ENCODE measurements around the gene CBL.

CBL gene

DNA sequence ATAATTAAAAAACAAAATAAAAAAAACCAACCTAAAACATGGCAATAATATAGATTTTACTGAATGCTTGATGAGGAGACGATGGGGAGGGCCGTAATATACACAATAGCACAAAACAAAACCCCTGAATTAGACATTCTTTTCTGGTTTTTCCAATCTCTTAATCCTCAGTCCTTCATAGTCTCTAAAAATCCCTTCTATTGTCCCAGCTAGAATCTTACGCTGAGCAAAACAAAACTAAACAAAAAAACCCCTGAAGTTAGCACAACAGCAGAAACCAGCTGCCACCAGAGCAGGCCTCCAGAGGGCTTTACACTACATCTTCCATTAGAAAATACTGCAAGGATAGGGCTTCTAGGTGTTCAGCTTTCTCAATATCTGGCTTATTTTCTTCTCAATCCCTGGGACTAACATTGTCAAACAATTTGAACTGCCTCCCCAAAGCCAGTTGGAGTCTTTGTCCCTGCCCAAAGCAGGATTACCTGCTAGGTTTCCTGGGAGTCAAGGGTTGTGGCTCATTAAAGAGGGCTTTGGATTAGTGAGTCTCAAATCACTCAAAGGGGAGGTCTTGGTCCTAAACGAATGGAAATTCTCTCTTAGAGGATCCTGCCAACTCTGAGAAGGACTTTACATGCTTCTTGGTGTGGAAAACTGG lies 126.1 kb downstream of the CBL start:
- DNase-seq (ENCODE audit: low read depth in 2 of 2), result no peak

DNA sequence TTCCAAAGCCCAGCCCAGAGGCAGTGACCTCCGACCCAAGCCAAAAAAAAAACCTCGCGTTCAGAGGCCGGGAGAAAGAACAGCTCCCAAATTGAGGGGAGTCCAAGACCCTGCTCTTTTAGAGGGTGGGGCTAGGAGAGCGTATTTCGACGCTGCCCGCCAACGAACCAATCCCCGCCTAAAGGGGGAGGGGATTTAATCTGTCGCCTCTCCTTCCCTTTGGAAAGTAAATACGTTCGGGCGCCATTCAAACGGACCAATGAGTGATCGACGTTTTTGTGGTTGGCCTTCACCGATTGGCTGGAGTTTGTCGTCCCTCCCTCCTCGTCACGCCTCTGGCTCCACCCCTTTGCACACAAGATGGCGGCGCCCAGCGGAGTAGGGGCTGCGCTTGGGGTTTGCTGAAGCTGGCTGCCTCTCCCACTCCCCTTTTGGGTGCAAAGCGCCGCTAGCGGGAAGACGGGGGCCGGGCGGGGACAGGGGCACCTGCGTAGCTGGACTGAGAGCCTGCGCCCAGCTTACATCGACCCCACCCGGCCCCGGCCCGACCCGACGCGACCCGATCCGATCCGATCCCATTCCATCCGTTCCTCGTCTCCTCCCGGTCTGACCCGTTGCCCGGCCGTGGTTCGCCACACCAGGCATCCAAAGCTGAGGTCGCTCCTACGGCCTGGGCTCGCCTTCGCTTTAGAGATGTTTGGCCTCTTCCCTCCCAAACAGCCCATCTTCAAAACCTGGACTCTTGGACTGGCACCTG lies 128.2 kb downstream of the CBL start, which contains the start of gene RNF26:
RNF26 (plus strand) TSS at position 354 of the 757 bp plus-strand sequence. CDS start 596 bp downstream, outside the sequence.
- peak; percentile 86 for DNase-seq (ENCODE audit: low read depth in 2 of 2)

DNA sequence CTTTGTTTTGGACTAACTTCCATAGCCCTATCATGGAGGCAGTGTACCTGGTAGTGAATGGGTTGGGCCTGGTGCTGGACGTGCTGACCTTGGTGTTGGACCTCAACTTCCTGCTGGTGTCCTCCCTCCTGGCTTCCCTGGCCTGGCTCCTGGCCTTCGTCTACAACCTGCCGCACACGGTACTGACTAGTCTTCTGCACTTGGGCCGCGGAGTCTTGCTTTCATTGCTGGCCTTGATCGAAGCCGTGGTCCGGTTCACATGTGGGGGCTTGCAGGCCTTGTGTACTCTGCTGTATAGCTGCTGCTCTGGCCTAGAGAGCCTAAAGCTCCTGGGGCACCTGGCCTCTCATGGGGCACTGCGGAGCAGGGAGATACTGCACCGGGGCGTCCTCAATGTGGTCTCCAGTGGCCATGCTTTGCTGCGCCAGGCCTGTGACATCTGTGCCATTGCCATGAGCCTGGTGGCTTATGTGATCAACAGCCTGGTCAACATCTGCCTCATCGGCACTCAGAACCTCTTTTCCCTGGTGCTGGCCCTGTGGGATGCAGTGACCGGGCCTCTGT lies 129.0 kb downstream of the CBL start:
- DNase-seq (ENCODE audit: low read depth in 2 of 2), result no peak

DNA sequence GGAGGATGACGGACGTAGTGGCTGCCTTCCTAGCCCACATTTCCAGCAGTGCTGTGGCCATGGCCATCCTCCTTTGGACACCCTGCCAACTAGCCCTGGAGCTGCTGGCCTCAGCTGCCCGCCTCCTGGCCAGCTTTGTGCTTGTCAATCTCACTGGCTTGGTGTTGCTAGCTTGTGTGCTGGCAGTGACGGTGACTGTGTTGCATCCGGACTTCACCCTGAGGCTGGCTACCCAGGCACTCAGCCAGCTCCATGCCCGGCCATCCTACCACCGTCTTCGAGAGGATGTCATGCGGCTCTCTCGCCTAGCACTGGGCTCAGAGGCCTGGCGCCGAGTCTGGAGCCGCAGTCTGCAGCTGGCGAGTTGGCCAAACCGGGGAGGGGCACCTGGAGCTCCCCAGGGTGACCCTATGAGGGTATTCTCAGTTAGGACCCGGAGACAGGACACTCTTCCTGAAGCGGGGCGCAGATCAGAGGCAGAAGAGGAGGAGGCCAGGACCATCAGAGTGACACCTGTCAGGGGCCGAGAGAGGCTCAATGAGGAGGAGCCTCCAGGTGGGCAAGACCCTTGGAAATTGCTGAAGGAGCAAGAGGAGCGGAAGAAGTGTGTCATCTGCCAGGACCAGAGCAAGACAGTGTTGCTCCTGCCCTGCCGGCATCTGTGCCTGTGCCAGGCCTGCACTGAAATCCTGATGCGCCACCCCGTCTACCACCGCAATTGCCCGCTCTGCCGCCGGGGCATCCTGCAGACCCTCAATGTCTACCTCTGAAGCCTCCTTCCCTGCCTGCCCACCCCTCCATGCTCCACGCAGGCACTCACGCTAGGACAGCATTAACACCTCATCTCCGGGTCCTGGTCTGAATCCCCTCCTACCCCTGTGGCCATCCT lies 129.8 kb downstream of the CBL start:
- no peak for DNase-seq (ENCODE audit: low read depth in 2 of 2)

DNA sequence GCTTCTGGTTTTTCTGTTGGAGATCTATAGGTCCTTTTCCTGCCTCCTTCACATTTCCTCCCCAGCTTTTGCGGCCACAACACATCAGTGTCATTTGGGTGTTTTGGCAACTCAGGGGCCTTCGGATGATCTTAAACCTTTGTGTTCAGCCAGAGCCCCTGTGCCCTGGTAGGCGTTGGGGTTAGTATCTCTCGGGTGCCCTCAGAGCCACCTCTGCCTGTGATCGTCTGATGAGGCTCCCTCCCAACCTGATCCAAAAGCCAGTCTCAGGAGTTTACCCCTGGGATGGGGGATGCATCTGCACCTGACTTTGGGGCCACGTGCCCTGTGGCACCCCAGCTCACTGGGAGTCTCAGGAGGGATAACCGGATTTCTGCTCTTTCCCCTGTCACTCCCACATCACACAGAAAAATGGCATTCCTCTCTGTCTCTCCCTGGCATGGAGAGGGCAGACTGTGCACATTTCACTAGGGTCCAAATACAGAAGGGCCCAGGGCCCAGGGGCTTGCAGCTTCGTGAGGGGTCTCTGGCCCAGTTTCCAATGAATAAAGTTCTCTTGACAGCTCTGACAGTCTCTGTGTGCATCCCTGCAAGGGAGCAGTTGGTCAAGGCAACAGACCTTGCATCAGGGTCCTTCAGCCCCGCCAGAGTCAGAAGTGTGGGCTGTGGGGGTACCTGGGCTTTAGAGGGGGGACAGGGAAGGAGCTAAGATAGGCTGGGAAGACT lies 130.8 kb downstream of the CBL start:
- DNase-seq (ENCODE audit: low read depth in 2 of 2), result no peak

DNA sequence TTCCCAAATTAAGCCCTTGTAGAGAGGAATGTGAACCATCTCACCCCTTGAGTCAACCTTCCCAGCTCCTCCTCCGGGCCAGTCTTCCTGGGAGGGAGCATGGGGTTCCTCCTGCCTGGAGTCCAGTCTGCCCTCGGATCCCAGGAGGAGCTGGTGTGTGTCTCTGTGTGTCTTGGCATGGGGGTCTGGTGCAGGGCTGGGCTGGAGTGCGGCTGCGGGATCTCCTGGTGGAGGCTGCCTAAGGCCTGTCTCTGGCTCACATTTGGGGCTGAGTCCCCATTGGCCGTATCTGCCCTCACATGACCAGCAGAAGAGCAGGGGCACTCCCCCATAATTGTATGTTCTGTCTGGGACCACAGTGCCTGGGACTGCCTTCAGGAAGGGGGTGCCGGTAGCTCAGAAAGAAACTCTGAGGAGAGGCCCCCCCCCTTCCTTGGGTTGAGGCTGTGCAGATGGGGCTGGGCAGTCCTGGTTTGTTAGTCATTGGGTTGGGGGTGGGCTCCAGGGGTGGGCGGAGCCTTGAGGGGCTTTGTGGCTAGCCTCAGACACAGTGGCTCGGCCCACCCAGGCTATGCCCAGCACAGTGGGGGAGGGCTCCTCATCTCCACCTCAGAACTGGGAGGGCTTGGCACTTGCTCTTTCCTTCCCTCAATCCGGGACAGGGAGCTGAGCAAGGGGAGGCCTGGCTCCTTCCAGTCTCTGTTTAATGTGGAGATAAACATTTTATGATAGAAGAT lies 131.6 kb downstream of the CBL start:
- DNase-seq (ENCODE audit: low read depth in 2 of 2), result no peak

DNA sequence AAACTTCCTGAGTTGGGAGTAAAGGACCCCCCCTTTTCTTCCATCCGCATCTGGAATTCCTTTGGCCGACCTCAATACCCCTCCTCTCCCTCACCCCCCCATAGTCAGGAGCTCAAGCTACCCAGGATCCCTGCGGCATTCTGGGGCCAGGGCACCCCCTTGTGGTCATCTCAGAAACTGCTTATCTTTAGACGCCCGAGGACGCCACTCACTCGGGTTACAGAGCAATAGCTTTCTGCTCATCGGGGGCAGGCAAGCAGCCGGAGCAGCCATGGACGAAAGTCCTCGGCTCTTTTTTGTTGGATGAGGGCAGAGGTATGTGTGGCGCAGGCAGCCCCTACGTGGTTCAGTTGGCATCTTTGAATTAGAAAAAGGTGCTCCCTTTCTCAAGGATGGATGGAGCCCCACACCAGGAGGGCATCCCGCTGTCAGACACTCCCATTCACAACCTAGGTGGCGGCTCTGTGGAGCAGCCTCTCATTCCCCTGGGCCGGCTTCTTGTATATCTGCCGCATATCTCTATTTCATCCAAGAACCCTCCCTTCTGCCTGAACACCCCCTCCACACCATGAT lies 132.3 kb downstream of the CBL start:
- peak in 1 of 2 donors; percentile 58 for DNase-seq (ENCODE audit: low read depth in 2 of 2)

DNA sequence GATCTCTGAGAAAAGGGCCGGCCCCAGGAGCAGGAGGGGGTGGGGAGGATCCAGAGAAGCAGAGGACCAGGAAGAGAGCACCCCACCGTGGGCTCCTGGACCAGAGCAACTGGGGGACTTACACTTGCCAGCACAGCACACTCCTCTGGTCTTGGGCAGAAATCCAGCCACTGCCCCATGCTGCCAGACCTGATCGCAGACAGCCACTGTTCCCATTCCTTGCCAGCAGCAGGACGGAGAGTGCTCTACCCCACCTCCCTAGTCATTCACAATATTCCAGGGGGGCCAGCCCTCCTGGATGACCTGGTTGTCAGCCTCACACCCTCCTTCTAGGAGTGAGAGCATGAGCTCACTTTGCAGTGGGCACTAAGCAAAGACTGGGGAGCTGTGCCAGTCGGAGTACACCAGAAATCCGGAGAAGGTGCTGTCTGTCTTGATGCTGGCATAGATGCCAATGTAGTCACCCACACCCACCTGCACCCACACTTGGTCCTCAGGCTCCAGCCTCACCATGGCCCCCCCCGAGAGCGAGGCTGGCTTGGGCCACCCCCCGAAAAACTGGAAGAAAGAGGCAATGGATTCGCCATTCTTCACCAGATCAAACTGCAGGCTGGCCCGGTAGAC lies 132.9 kb downstream of the CBL start:
- DNase-seq (ENCODE audit: low read depth in 2 of 2), result no peak

DNA sequence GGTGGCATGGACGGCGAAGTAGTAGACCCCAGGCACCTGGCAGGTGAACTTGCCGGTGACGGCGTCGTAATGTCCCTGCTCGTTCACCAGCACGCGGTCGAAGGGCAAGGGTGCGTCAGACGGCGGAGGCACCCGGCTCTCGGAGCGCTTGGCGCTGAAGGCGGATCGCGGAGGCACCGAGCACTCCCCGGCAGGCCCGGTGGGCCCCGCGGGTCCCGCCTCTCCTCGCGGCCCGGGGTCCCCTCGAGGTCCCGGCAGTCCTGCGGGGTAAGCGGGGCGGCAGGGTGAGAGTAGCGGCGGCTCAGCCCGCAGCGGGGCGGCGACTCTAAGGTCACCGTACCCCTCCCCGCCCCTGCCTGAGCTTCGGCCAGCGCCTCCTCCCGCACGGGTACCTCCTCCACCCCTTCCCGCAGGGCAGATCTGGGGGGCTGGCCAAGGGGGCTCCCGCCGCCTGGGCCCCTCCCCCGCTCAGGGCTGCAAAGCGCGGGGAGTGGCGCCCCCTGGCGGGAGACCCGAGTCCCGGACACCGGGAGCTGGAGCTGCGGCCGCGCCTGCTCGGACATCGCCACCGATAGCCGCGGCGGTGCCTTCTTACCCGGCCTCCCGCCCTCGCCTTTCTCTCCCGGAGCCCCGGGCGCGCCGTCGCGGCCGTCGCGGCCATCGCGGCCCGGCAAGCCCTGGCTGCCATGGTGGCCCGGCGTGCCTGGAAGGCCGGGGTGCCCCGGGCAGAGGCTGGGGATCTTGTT lies 133.6 kb downstream of the CBL start:
- DNase-seq (ENCODE audit: low read depth in 2 of 2), result no peak

DNA sequence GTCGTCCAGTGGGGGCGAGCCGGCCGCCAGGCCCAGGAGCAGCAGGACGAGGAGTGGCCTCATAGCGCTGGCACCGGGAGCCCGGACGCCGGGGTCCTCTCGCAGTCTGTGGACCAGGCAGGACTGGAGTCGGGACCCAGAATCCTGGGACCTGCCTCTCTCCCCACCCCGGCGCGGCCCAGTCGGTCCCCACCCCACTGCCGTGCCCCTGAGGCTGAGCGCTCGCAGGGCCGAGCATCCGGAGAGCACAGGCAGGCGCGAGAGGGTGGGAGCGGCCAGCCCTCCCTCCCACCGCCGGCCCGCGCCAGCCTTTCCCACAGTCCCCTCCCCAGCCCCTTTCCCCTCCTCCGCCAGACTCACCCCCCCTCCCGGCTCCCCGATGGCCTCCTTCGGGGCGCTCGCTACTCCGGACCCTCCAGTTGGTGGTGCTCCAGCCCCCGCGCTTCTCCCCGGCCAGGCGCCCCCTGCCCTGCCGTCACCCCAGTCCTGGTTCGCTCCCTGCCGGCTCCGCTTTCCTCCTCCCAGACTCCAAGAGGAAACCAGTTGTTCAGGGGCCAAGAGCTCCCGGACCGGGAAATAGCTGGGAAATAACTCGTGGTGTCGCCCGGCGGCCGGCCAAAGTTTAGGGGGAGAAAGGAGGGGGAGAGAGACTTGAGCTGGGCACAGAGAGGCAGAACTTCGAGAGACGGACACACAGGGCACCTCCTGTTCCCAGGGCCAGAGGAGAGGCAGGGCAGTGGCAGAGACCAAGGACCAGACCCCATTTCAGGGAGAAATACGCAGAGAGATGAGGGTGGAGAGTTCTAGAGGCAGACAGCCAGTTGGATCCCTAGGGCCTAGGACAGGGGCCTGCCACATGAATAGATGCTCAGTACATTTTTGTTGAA lies 134.4 kb downstream of the CBL start, which contains the start of gene C1QTNF5:
C1QTNF5 (minus strand) TSS at position 549 of the 887 bp plus-strand sequence; CDS start at position 63, 486 bp downstream.
- no peak for DNase-seq (ENCODE audit: low read depth in 2 of 2)

DNA sequence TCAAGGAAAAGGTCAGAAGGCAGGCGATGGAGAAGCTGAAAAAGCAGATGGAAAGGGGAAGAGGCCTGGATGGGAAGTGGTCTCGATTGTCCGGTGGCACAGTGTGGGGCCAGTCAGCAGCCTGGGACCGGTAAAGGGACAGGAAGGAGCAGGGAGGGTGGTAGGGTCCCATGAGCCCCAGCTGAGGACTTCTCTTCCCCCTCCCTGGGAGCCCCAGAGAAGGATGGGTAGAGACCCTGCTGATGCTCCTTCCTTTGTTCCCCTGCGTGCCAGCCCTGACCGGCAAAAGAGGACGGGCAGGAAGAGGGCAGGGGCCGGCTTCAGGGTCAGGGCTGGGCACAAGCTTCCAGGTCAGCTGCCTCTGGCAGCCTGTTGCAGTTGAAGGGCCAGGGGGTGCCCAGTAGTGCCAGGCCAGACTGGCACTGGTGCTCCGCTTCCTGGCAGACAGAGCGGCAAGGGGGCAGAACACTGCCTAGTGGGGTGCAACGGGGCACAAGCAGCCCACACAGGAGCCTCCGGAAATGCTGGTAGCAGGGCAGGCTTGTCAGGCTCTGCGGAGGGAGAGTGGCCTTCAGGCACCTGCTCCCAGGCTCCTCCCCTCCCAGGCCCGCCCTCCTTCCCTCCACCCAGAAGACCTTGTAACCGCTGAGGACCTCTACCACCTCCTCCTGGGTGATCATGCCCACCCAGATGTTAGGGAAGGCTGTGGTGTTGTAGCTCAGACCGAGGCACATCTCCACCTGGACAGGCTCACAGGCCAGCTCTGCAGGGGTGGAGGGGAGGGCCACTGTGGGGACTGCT lies 135.3 kb downstream of the CBL start:
- no peak for DNase-seq (ENCODE audit: low read depth in 2 of 2)

DNA sequence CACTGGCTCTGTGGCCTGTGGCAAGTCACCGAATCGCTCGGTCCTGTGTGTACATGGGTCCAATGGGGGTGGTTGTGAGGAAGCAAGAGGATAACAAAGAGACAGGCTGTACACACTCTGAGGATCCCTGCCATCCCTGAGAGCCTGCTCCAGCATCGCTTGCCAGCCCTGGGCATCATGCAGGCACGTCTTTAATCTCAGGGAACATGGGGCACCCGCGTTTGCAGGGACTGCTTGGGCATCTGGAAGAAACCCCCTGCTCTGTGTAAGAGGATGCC lies 135.8 kb downstream of the CBL start:
- no peak for DNase-seq (ENCODE audit: low read depth in 2 of 2)

DNA sequence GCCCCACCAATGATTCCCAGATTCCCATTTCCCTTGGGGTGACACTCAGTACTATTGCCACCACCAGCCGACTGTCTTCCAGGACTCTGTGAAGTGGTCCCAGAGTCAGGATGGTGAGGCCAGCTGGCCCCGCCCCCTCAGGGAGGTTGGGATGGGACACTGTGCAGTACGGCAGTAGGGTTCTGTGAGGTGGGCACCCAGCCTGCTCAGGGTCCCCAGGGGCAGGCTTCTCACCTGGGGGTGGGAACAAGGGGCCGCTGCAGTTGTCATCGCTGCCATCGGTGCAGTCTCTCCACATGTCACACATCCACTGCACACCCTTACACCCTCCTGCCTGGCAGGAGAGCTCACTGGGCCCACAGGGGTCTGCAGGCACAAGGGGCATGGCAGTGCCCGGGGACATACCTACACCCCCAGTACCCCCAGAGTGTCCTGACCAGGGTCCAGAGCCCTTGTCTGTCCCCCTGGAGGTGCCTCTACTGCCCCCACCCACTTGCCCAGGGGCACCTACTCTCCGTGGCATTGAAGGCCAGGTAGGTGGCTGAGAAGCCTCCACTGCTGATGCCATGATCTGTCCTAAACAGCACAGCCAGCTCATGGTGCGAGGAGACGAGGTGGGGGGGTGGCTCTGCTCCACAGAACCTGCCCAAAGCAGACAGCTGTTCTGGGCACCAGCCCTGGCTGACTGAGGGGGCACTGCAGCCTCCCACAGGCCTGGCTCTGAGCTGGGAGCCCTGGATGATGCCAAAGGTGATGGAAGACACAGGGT lies 136.4 kb downstream of the CBL start:
- DNase-seq (ENCODE audit: low read depth in 2 of 2), result no peak

DNA sequence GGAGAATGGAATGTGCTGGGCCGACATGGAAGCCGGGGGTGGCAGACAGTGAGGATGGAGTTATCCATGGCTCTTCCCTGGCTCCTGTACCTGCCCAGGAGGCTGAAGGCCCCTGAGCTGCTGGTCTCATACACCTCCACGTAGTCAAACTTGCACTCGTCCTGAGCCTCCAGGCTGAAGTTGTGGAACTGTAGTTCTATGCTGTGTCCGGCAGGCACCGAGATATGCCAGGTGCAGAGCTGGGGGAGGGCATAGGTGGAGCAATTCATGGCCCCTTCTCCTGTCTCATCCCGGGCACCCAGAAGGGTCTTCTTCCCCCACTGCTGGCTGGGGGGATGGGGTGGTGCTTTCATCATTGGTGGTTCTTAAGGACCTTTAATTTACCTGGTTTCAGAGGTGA lies 137.6 kb downstream of the CBL start:
- no peak for DNase-seq (ENCODE audit: low read depth in 2 of 2)

DNA sequence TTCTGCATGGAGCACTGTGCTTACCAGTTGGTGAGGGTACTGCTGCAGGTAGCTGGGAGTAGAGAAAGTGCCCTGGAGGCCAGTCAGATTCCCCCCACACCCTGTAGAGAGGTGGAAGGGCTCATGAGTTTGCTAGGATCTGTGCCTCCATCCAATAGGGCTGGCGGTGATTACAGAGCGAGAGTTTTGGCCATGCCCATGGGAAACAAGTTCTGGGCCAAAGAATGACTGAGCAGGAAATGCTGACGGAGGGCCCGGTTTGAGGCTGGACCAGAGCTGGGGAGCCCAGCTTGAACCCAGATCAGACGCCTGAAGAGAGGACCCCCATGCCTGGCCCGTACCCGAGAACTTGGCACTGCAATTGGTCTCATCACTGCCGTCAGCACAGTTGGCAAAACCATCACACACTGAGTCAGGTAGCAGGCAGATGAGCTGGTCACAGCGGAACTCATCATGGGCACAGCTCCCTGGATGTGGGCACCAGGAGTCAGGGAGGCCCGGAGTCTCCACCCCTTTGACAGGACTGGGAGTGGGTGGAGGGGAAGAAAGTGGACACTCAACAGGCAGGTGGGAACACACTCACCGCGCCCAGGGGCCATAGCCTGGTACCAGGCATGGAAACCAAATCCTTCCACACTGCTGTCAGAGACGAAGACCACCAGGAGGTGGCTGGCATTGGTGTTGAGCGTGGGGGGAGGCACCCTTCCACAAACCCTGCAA lies 138.3 kb downstream of the CBL start:
- no peak for DNase-seq (ENCODE audit: low read depth in 2 of 2)

DNA sequence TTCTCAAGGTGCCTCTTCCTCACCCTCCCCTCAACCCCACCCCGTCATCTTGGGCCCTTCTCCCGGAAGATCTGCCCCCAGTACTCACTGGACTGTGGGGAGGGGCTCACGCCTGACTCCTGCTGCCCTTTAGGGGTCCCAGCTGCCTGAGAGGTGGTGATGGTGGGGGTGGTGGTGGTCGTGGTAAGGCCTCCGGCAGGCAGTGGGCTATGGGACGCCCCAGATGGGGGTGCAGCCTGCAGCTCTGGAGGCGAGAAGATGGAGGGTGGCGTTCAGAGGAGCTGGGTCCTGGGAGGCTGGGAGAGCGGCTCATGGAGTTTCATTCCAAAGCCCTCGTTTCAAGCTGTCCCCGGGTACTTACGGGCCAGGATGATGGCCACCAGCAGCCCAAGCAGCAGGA lies 139.5 kb downstream of the CBL start:
- DNase-seq (ENCODE audit: low read depth in 2 of 2), result no peak

All from activated CD4-positive, alpha-beta T cell treated with anti-CD3 and anti-CD28 coated beads for 24 hours (primary cell).